Fibroblast of pulmonary artery (primary cell): ENCODE data around the gene PDE1C.

ENCODE experiments used
- DNase-seq: peaks from one replicate; pipeline ENCODE4 v3.0.0-alpha.2; 2010; ENCODE audit warnings: low read depth
- H3K4me3 ChIP-seq: replicated peaks from 2 replicates; pipeline ENCODE4 v1.5.1; 2011; ENCODE audit warnings: low read depth, mild to moderate bottlenecking, control low read depth, low read length, moderate library complexity
- CTCF ChIP-seq: IDR thresholded peaks from 2 replicates; pipeline ENCODE4 v1.5.1; 2011; ENCODE audit warnings: mild to moderate bottlenecking, control low read depth, low read length, inconsistent platforms; ENCODE audit errors: missing control alignments

Gene PDE1C

GRCh38 chr7:31873816-31874597 is 196.2 kb downstream of the PDE1C start:
- no peak overlapping the region for H3K4me3 ChIP-seq
- no peak for TF ChIP-seq CTCF
- DNase-seq = no peak

- H3K4me3 ChIP-seq = no peak overlapping the region
- DNase-seq = no peak
- TF ChIP-seq CTCF = no peak
Measured at GRCh38 chr7:31872545-31873370, 197.4 kb downstream of the PDE1C start.

GRCh38 chr7:31864646-31865045 is 205.6 kb downstream of the PDE1C start:
- TF ChIP-seq CTCF = no peak
- no peak for DNase-seq
- H3K4me3 ChIP-seq = no peak overlapping the region

- TF ChIP-seq CTCF = no peak
- no peak overlapping the region for H3K4me3 ChIP-seq
- no peak for DNase-seq
Measured at GRCh38 chr7:31860925-31861324, 209.3 kb downstream of the PDE1C start.

- no peak overlapping the region for H3K4me3 ChIP-seq
- no peak for DNase-seq
- TF ChIP-seq CTCF = no peak
Measured at GRCh38 chr7:31858055-31858454, 212.2 kb downstream of the PDE1C start.

- H3K4me3 ChIP-seq = no peak overlapping the region
- DNase-seq = no peak
- no peak for TF ChIP-seq CTCF
Measured at GRCh38 chr7:31857172-31857571, 213.0 kb downstream of the PDE1C start.
